Vagina (tissue), 2 donors: ENCODE measurements around the gene SCN11A.

Experiments
- CTCF ChIP-seq, 3 experiments: fragments of 450-650 bp in 2 of 3; fragments of 200-600 bp in 1 of 3; sonication (generic) in 1 of 3; IDR thresholded peaks; one replicate each; pipeline ENCODE4 v1.5.1; 2017 to 2019; ENCODE audit warnings: antibody characterized with exemption in 3 of 3, mild to moderate bottlenecking in 2 of 3, moderate library complexity in 2 of 3
- POLR2A ChIP-seq, 2 donors: fragments of 450-650 bp; IDR thresholded peaks; one replicate each; pipeline ENCODE4 v1.6.1; 2017; ENCODE audit warnings: antibody characterized with exemption in 2 of 2, mild to moderate bottlenecking in 2 of 2, moderate library complexity in 2 of 2
- POLR2AphosphoS5 ChIP-seq, 2 donors: sonication (generic); formaldehyde crosslinking; IDR thresholded peaks; one replicate each; pipeline ENCODE4 v1.9.0; 2017; ENCODE audit warnings: antibody characterized with exemption in 2 of 2, mild to moderate bottlenecking in 2 of 2, low read depth in 1 of 2; ENCODE audit not compliant: insufficient read depth in 1 of 2

DNA sequence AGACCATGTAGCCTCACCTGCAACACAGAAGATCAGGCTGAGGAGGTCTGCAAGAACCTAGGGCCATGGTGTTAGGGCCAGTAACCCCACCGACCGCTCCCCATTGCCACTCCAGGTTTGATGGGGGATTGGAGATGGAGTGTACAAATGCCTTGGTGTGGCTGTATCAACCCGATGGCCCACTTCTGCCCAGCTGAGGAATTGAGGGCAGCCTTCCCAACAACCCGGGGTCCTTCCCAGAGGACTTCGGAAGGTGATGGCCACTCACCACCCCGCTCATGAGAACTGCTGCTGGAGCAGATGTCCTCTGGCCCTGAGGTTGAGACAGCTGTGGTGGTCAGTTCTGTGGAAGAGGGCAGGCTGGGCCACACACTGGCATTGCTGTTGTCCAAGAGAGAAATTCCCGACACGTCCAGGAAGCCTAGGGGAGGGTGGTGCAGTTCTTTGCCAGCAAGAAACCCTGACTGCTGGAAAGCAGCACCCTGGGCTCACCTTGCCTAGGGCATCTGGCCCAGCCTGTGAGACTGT lies 46.8 kb upstream of the SCN11A start:
- TF ChIP-seq CTCF (IDR thresholded peaks at IDR 0.05) (no peak), POLR2A (IDR thresholded peaks at IDR 0.05) (no peak), POLR2AphosphoS5 (IDR thresholded peaks at IDR 0.05; ENCODE audit: insufficient read depth in 1 of 2, low read depth in 1 of 2) (no peak)
